Activated naive CD8-positive, alpha-beta T cell treated with anti-CD3 and anti-CD28 coated beads, Interleukin-2, amount 10 ng/mL, durations not matched to agents 7 days and 5 days (primary cell): ENCODE data around the gene FAM222A. TPM values are rescaled to one million over a fixed set of nuclear protein-coding genes. Genes with fewer than 3 reads are reported as not detected.

Experiments used
- ATAC-seq: fragments of 150-1000 bp; cut with Tn5 transposase; one replicate; pipeline ENCODE4 v1.10.0; 2021; ENCODE audit warnings: low read depth, moderate library complexity
- POLR2A ChIA-PET: fragments of 350-600 bp; sonication (Branson Sonifier 250); formaldehyde crosslinking; loops from one replicate; lab custom pipeline; 2021; ENCODE audit warnings: antibody characterized with exemption; lab: Charles Lee
- DNase-seq: peaks from one replicate; pipeline ENCODE4 v3.0.0; 2021
- H3K27ac Mint-ChIP-seq: one replicate; pipeline ENCODE4 v1.8.0; 2022; ENCODE audit warnings: mild to moderate bottlenecking, mixed read lengths
- H3K27me3 Mint-ChIP-seq: one replicate; pipeline ENCODE4 v1.8.0; 2022; ENCODE audit warnings: mild to moderate bottlenecking, moderate library complexity, mixed read lengths
- H3K36me3 Mint-ChIP-seq: one replicate; pipeline ENCODE4 v1.8.0; 2021; ENCODE audit warnings: mild to moderate bottlenecking, mixed read lengths
- H3K4me1 Mint-ChIP-seq: one replicate; pipeline ENCODE4 v1.8.0; 2021; ENCODE audit warnings: mixed read lengths
- H3K4me3 Mint-ChIP-seq: one replicate; pipeline ENCODE4 v1.8.0; 2022; ENCODE audit warnings: mild to moderate bottlenecking, moderate library complexity, mixed read lengths
- H3K9me3 Mint-ChIP-seq: one replicate; pipeline ENCODE4 v1.8.0; 2021; ENCODE audit warnings: mixed read lengths
- total RNA-seq, 2 experiments: library from RNA; stranded (reverse); gene quantifications; one replicate each; pipeline ENCODE4 v1.2.3, GENCODE V29; 2021

Gene FAM222A
- total RNA-seq, 2 experiments from 2014 or later: 0.96 to 1.1 TPM

- Mint-ChIP-seq H3K36me3 (no peaks in the 10 kb centered on the region), H3K9me3 (no peaks in the 10 kb centered on the region), H3K4me3 (no peak overlapping the region), H3K4me1 (peaks cover 1% of the 10 kb centered on the region), H3K27ac (no peak overlapping the region), H3K27me3 (peaks cover 33% of the 10 kb centered on the region)
- POLR2A ChIA-PET: no interaction called here
- DNase-seq (no peak), ATAC-seq (no peak)
Measured at GRCh38 chr12:109720152-109720856, 6.7 kb downstream of the FAM222A start.

GRCh38 chr12:109720857-109721189 is 7.2 kb downstream of the FAM222A start:
- Mint-ChIP-seq H3K9me3 (no peaks in the 10 kb centered on the region), H3K27ac (no peak overlapping the region), H3K36me3 (no peaks in the 10 kb centered on the region), H3K27me3 (peaks cover 30% of the 10 kb centered on the region), H3K4me1 (no peaks in the 10 kb centered on the region), H3K4me3 (no peak overlapping the region)
- DNase-seq: no peak
- POLR2A ChIA-PET: no interaction called here
- ATAC-seq: no peak

GRCh38 chr12:109721276-109721675 is 7.7 kb downstream of the FAM222A start:
- POLR2A ChIA-PET: no interaction called here

GRCh38 chr12:109722022-109722720 is 8.5 kb downstream of the FAM222A start:
- DNase-seq (no peak), ATAC-seq (no peak)
- H3K9me3 Mint-ChIP-seq: no peaks in the 10 kb centered on the region
- no peak overlapping the region for H3K27ac Mint-ChIP-seq
- POLR2A ChIA-PET: no interaction called here
- H3K4me1 Mint-ChIP-seq: no peaks in the 10 kb centered on the region
- H3K27me3 Mint-ChIP-seq: peaks cover 16% of the 10 kb centered on the region
- H3K4me3 Mint-ChIP-seq: no peak overlapping the region
- no peaks in the 10 kb centered on the region for H3K36me3 Mint-ChIP-seq

More at GRCh38 chr12:109721276-109721675, 7.7 kb downstream of the FAM222A start:
- Mint-ChIP-seq H3K9me3 (no peaks in the 10 kb centered on the region), H3K4me1 (no peaks in the 10 kb centered on the region), H3K27me3 (peaks cover 25% of the 10 kb centered on the region), H3K27ac (no peak overlapping the region), H3K36me3 (no peaks in the 10 kb centered on the region), H3K4me3 (no peak overlapping the region)
- ATAC-seq: no peak
- DNase-seq: no peak

GRCh38 chr12:109722721-109723094 is 9.1 kb downstream of the FAM222A start:
- no peak for ATAC-seq
- H3K4me3 Mint-ChIP-seq: no peak overlapping the region
- H3K27ac Mint-ChIP-seq: no peak overlapping the region
- DNase-seq: no peak
- no peaks in the 10 kb centered on the region for H3K9me3 Mint-ChIP-seq
- H3K36me3 Mint-ChIP-seq: no peaks in the 10 kb centered on the region
- H3K27me3 Mint-ChIP-seq: peaks cover 12% of the 10 kb centered on the region
- no peaks in the 10 kb centered on the region for H3K4me1 Mint-ChIP-seq
- POLR2A ChIA-PET: no interaction called here

- DNase-seq (no peak), ATAC-seq (no peak)
- Mint-ChIP-seq H3K27me3 (peaks cover 7% of the 10 kb centered on the region), H3K36me3 (no peaks in the 10 kb centered on the region), H3K9me3 (no peaks in the 10 kb centered on the region), H3K27ac (no peak overlapping the region), H3K4me1 (no peaks in the 10 kb centered on the region), H3K4me3 (no peak overlapping the region)
- POLR2A ChIA-PET: interaction anchor here (0.9 kb wide), 1 partner anchor 18 kb away, joined by 4 read pairs; no protein-coding TSS in a partner anchor
Measured at GRCh38 chr12:109723311-109723881, 9.8 kb downstream of the FAM222A start.

GRCh38 chr12:109724321-109724892 is 10.8 kb downstream of the FAM222A start:
- no peaks in the 10 kb centered on the region for H3K9me3 Mint-ChIP-seq
- no peak overlapping the region for H3K27ac Mint-ChIP-seq
- H3K27me3 Mint-ChIP-seq: no peaks in the 10 kb centered on the region
- POLR2A ChIA-PET: no interaction called here
- ATAC-seq: no peak
- no peaks in the 10 kb centered on the region for H3K4me1 Mint-ChIP-seq
- no peaks in the 10 kb centered on the region for H3K36me3 Mint-ChIP-seq
- DNase-seq: no peak
- no peak overlapping the region for H3K4me3 Mint-ChIP-seq

- no peak for ATAC-seq
- H3K27ac Mint-ChIP-seq: no peak overlapping the region
Measured at GRCh38 chr12:109725321-109726105, 11.9 kb downstream of the FAM222A start.

GRCh38 chr12:109726106-109726497 is 12.5 kb downstream of the FAM222A start:
- Mint-ChIP-seq H3K9me3 (no peaks in the 10 kb centered on the region), H3K27me3 (no peaks in the 10 kb centered on the region), H3K4me1 (no peaks in the 10 kb centered on the region), H3K36me3 (no peaks in the 10 kb centered on the region), H3K27ac (no peak overlapping the region), H3K4me3 (no peak overlapping the region)
- POLR2A ChIA-PET: no interaction called here
- no peak for DNase-seq
- ATAC-seq: no peak

More at GRCh38 chr12:109725321-109726105, 11.9 kb downstream of the FAM222A start:
- POLR2A ChIA-PET: no interaction called here
- no peaks in the 10 kb centered on the region for H3K27me3 Mint-ChIP-seq
- no peaks in the 10 kb centered on the region for H3K36me3 Mint-ChIP-seq
- no peaks in the 10 kb centered on the region for H3K9me3 Mint-ChIP-seq
- H3K4me1 Mint-ChIP-seq: no peaks in the 10 kb centered on the region
- DNase-seq: no peak
- no peak overlapping the region for H3K4me3 Mint-ChIP-seq

GRCh38 chr12:109726511-109727038 is 12.9 kb downstream of the FAM222A start:
- Mint-ChIP-seq H3K9me3 (no peaks in the 10 kb centered on the region), H3K4me3 (no peak overlapping the region), H3K4me1 (no peaks in the 10 kb centered on the region), H3K27me3 (no peaks in the 10 kb centered on the region), H3K27ac (no peak overlapping the region), H3K36me3 (no peaks in the 10 kb centered on the region)
- DNase-seq (peak; percentile 14), ATAC-seq (no peak)
- POLR2A ChIA-PET: no interaction called here

- Mint-ChIP-seq H3K9me3 (no peaks in the 10 kb centered on the region), H3K27me3 (no peaks in the 10 kb centered on the region), H3K4me3 (no peak overlapping the region), H3K4me1 (no peaks in the 10 kb centered on the region), H3K27ac (no peak overlapping the region), H3K36me3 (no peaks in the 10 kb centered on the region)
- peak; percentile 15 for DNase-seq
- no peak for ATAC-seq
- POLR2A ChIA-PET: no interaction called here
Measured at GRCh38 chr12:109727039-109727723, 13.6 kb downstream of the FAM222A start.

- H3K4me1 Mint-ChIP-seq: no peaks in the 10 kb centered on the region
- POLR2A ChIA-PET: no interaction called here
- peaks cover 2% of the 10 kb centered on the region for H3K27me3 Mint-ChIP-seq
- H3K9me3 Mint-ChIP-seq: no peaks in the 10 kb centered on the region
- H3K4me3 Mint-ChIP-seq: no peak overlapping the region
- H3K36me3 Mint-ChIP-seq: no peaks in the 10 kb centered on the region
- H3K27ac Mint-ChIP-seq: no peak overlapping the region
- no peak for ATAC-seq
- DNase-seq: peak; percentile 22
Measured at GRCh38 chr12:109727746-109728726, 14.4 kb downstream of the FAM222A start.
